Renal cortex interstitium (tissue), 11 donors: ENCODE data around the gene EXOC6. TPM values are rescaled to one million over a fixed set of nuclear protein-coding genes. Genes with fewer than 3 reads are reported as not detected.
"Not testable (repeated sequence)": the region's sequence is repeated elsewhere in the genome, so short reads cannot be mapped to it uniquely, and the experiment has no call there.

Experiments used
- DNase-seq, 11 donors: peaks; one replicate each; pipeline ENCODE4 v3.0.0-alpha.2; 2013; ENCODE audit warnings: low read depth in 9 of 11, low spot score in 4 of 11; ENCODE audit errors: extremely low read depth in 1 of 11
- polyA plus RNA-seq, 3 donors: library from polyadenylated mRNA; unstranded; fragments of 120-200 nt; gene quantifications; one replicate each; pipeline ENCODE4 v1.2.1, GENCODE V29; 2013; ENCODE audit not compliant: insufficient read length in 3 of 3

The EXOC6 gene
- polyA plus RNA-seq, 3 donors: 15.7 to 19.7 (median 16.2) TPM

- no peak for DNase-seq
Observed at GRCh38 chr10:92915892-92916291, 67.6 kb downstream of the EXOC6 start.

GRCh38 chr10:92916433-92916832 lies 68.1 kb downstream of the EXOC6 start:
- DNase-seq: no peak

- DNase-seq: no peak
Observed at GRCh38 chr10:92918603-92919002, 70.3 kb downstream of the EXOC6 start.

- no peak for DNase-seq
Observed at GRCh38 chr10:92920866-92921265, 72.5 kb downstream of the EXOC6 start.

- DNase-seq: no peak
Observed at GRCh38 chr10:92923416-92923815, 75.1 kb downstream of the EXOC6 start.

GRCh38 chr10:92929896-92930295 lies 81.6 kb downstream of the EXOC6 start:
- no peak for DNase-seq

GRCh38 chr10:92931597-92931996 lies 83.3 kb downstream of the EXOC6 start:
- no peak for DNase-seq

- no peak for DNase-seq
Observed at GRCh38 chr10:92937876-92938275, 89.6 kb downstream of the EXOC6 start.

- DNase-seq: no peak
Observed at GRCh38 chr10:92938841-92939240, 90.5 kb downstream of the EXOC6 start.

- DNase-seq: no peak
Observed at GRCh38 chr10:92942226-92942625, 93.9 kb downstream of the EXOC6 start.

GRCh38 chr10:92946491-92946890 lies 98.2 kb downstream of the EXOC6 start:
- DNase-seq: no peak

- DNase-seq: not testable (repeated sequence)
Observed at GRCh38 chr10:92952573-92952972, 104.3 kb downstream of the EXOC6 start.

GRCh38 chr10:92957223-92958010 lies 109.1 kb downstream of the EXOC6 start:
- no peak for DNase-seq

GRCh38 chr10:92961638-92962037 lies 113.3 kb downstream of the EXOC6 start:
- no peak for DNase-seq

- DNase-seq: peak; percentile 20 to 70 (median 41)
Observed at GRCh38 chr10:92965314-92965713, 117.0 kb downstream of the EXOC6 start.

GRCh38 chr10:92967641-92968040 lies 119.3 kb downstream of the EXOC6 start:
- DNase-seq: no peak

GRCh38 chr10:92969151-92969550 lies 120.8 kb downstream of the EXOC6 start:
- no peak for DNase-seq

GRCh38 chr10:92970301-92971070 lies 122.2 kb downstream of the EXOC6 start:
- DNase-seq: no peak

GRCh38 chr10:92972066-92972870 lies 123.9 kb downstream of the EXOC6 start:
- DNase-seq: no peak

GRCh38 chr10:92972886-92973285 lies 124.6 kb downstream of the EXOC6 start:
- DNase-seq: no peak
